ENCODE results near the gene LSM14A. TPM values are rescaled to one million over a fixed set of nuclear protein-coding genes. Genes with fewer than 3 reads are reported as not detected.
A peak's percentile ranks its signal among the peaks of the same experiment; 100 is the strongest.

LSM14A gene
- total and polyA plus RNA-seq, 2 donors (not counting 1 experiment from before 2014, with no cell fraction given), result 82.2 to 97.8 TPM

DNA sequence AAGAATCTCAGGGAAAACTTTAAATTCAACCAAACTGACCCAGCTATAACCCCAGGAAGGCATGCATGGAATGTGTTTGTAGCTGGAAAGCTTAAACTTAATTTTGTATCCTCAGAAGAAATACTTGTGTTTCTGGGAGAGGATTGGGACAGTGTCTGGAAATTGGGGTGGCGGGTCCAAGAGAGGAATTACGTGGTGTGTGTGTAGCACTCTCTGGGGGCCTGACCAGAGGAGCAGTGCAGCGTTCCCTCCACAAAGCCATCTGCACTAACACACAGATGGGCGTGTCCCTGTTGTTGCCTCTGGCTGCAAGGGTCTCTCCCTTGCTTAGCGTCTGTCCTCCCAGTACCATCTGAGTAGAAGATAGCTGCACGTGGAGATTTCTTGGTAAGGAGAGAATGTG is 88.5 kb downstream of the LSM14A start:
- Histone ChIP-seq H3K9ac (ENCODE audit: insufficient read depth, low read length) (no peak overlapping the region), H3K27ac (ENCODE audit: insufficient read depth, low read length) (no peak overlapping the region)

DNA sequence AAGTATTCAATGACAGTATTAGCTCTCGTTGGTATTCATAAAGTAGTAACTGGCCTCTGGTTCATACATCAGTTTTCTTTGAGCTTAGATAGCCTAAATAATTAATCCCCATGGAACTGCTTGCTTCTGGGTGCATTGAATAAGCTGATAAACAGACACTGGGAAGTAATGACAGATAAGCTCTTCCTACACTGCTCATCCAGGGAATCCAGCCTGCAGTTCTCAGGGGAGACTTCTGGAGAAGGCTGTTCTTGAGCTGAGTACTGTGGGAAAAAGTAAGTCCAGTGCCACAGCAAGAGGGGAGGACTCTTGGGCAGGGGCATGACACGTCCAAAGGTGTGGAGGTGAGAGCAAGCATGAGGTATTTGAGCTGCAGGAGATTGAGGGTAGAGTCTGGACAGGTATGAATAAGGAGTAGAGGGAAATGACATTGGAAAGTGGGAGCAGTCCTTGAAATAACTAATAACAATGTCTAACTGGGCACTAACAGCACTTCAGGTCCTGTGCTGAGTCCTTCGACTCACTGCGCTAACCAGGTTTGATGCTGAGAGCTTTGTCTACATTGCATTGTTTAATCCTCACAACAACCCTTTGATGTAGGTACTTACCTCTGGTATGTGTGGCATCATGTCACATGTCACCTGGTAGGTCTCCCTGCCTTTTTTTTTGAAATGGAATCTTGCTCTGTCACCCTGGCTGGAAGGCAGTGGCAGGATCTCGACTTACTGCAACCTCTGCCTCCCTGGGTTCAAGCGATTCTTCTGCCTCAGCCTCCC is 89.2 kb downstream of the LSM14A start:
- Histone ChIP-seq H3K9ac (ENCODE audit: insufficient read depth, low read length) (no peak overlapping the region), H3K4me1 (ENCODE audit: control insufficient read depth, extremely low read depth, insufficient read depth, low read length) (peaks cover 11% of the 10 kb centered on the region), H3K27ac (ENCODE audit: insufficient read depth, low read length) (no peak overlapping the region), H3K27me3 (ENCODE audit: control insufficient read depth, insufficient read depth, low read length) (no peaks in the 10 kb centered on the region), H3K79me2 (ENCODE audit: control insufficient read depth, insufficient read depth, low read length) (peaks cover 16% of the 10 kb centered on the region), H3K4me3 (replicated peaks in 1 of 4; ENCODE audit: control extremely low read depth in 1 of 4, insufficient read depth in 1 of 4, low read depth in 3 of 4, low read length in 4 of 4) (peak overlapping the region in 1 of 4 experiments; percentile 5), H2AFZ (ENCODE audit: low read length) (no peak overlapping the region), H3K36me3 (ENCODE audit: control insufficient read depth, insufficient read depth, low read length) (no peaks in the 10 kb centered on the region), H3K4me2 (ENCODE audit: extremely low read depth, insufficient read depth, low read length) (peak overlapping the region; percentile 88), H4K20me1 (ENCODE audit: control insufficient read depth, extremely low read depth, insufficient read depth, low read length) (no peaks in the 10 kb centered on the region), H3K9me3 (ENCODE audit: control insufficient read depth, insufficient read depth, low read depth, low read length) (no peaks in the 10 kb centered on the region)
- TF ChIP-seq EZH2 (IDR thresholded peaks at IDR 0.05; ENCODE audit: low read length, missing control alignments) (no peak), CTCF (conservative IDR thresholded peaks at IDR 0.05 in 1 of 2, IDR thresholded peaks at IDR 0.05 in 1 of 2; ENCODE audit: low read depth in 1 of 2, low read length in 2 of 2) (no peak)
- DNase-seq (ENCODE audit: low read depth in 2 of 2), result no peak

More for the DNA sequence above, 88.5 kb downstream of the LSM14A start:
- Histone ChIP-seq H3K36me3 (ENCODE audit: control insufficient read depth, insufficient read depth, low read length) (no peaks in the 10 kb centered on the region), H3K4me1 (ENCODE audit: control insufficient read depth, extremely low read depth, insufficient read depth, low read length) (peaks cover 11% of the 10 kb centered on the region), H3K4me3 (replicated peaks in 1 of 4; ENCODE audit: control extremely low read depth in 1 of 4, insufficient read depth in 1 of 4, low read depth in 3 of 4, low read length in 4 of 4) (peak overlapping the region in 2 of 4 experiments; percentile 5 to 14), H2AFZ (ENCODE audit: low read length) (no peak overlapping the region), H3K79me2 (ENCODE audit: control insufficient read depth, insufficient read depth, low read length) (peaks cover 18% of the 10 kb centered on the region), H3K4me2 (ENCODE audit: extremely low read depth, insufficient read depth, low read length) (peak overlapping the region; percentile 88), H3K9me3 (ENCODE audit: control insufficient read depth, insufficient read depth, low read depth, low read length) (no peaks in the 10 kb centered on the region), H4K20me1 (ENCODE audit: control insufficient read depth, extremely low read depth, insufficient read depth, low read length) (no peaks in the 10 kb centered on the region), H3K27me3 (ENCODE audit: control insufficient read depth, insufficient read depth, low read length) (no peaks in the 10 kb centered on the region)
- DNase-seq (ENCODE audit: low read depth in 2 of 2), result peak; percentile 36 to 74
- TF ChIP-seq CTCF (conservative IDR thresholded peaks at IDR 0.05 in 1 of 2, IDR thresholded peaks at IDR 0.05 in 1 of 2; ENCODE audit: low read depth in 1 of 2, low read length in 2 of 2) (no peak), EZH2 (IDR thresholded peaks at IDR 0.05; ENCODE audit: low read length, missing control alignments) (no peak)

DNA sequence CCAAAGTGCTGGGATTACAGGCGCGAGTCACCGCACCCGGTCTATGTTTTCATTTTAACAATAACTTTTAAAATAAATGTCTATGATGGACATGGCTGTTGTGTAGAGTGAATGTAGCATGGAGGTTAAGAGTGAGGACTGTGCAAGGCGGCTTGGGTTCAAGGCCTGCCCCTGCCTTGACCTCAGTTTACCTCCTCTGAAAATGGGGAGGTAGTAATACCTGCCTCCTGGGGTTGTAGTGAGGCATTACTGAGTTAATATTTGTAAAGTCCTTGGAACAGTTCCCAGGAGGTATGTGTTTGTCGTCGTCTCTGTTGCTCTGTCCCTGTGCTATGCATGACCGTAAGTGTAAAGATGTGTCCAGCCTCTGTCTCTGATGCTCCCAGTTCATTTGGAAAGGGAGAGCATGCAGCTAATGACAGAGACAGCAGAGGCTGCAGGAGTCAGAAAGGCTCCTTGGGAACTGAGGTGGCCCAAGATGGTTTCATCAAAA is 91.5 kb downstream of the LSM14A start:
- Histone ChIP-seq H3K36me3 (ENCODE audit: control insufficient read depth, insufficient read depth, low read length) (no peaks in the 10 kb centered on the region), H3K9ac (ENCODE audit: insufficient read depth, low read length) (no peak overlapping the region), H3K79me2 (ENCODE audit: control insufficient read depth, insufficient read depth, low read length) (peaks cover 16% of the 10 kb centered on the region), H3K27ac (ENCODE audit: insufficient read depth, low read length) (no peak overlapping the region), H3K4me1 (ENCODE audit: control insufficient read depth, extremely low read depth, insufficient read depth, low read length) (peaks cover 11% of the 10 kb centered on the region), H4K20me1 (ENCODE audit: control insufficient read depth, extremely low read depth, insufficient read depth, low read length) (no peaks in the 10 kb centered on the region), H3K4me3 (replicated peaks in 1 of 4; ENCODE audit: control extremely low read depth in 1 of 4, insufficient read depth in 1 of 4, low read depth in 3 of 4, low read length in 4 of 4) (no peak overlapping the region), H3K4me2 (ENCODE audit: extremely low read depth, insufficient read depth, low read length) (no peak overlapping the region), H3K27me3 (ENCODE audit: control insufficient read depth, insufficient read depth, low read length) (no peaks in the 10 kb centered on the region), H2AFZ (ENCODE audit: low read length) (no peak overlapping the region), H3K9me3 (ENCODE audit: control insufficient read depth, insufficient read depth, low read depth, low read length) (no peaks in the 10 kb centered on the region)
- DNase-seq (ENCODE audit: low read depth in 2 of 2), result no peak
- TF ChIP-seq CTCF (conservative IDR thresholded peaks at IDR 0.05 in 1 of 2, IDR thresholded peaks at IDR 0.05 in 1 of 2; ENCODE audit: low read depth in 1 of 2, low read length in 2 of 2) (no peak), EZH2 (IDR thresholded peaks at IDR 0.05; ENCODE audit: low read length, missing control alignments) (no peak)
